A549 (cell line): ENCODE results near the gene NUDT5.

Source experiments
- BHLHE40 ChIP-seq: IDR thresholded peaks from 2 replicates; pipeline ENCODE4 v1.6.1; 2012; ENCODE audit warnings: low read depth, low read length, inconsistent platforms
- CBX2 ChIP-seq: fragments of 200-600 bp; sonication (generic); IDR thresholded peaks from 2 replicates; pipeline ENCODE4 v1.6.1; 2016; ENCODE audit warnings: low read depth, mild to moderate bottlenecking, borderline replicate concordance
- CBX8 ChIP-seq: fragments of 200-600 bp; sonication (generic); IDR thresholded peaks from 2 replicates; pipeline ENCODE4 v1.6.1; 2016
- EHMT2 ChIP-seq: fragments of 200-600 bp; sonication (generic); IDR thresholded peaks from 2 replicates; pipeline ENCODE4 v1.6.1; 2016; ENCODE audit warnings: antibody characterized with exemption, low read depth, mild to moderate bottlenecking, moderate library complexity
- EP300 ChIP-seq, 2 experiments: fragments of >200 bp; sonication (Bioruptor Twin); formaldehyde crosslinking; IDR thresholded peaks; 2 replicates in 1 of 2; 3 replicates in 1 of 2; pipeline ENCODE4 v1.6.1; 2016 to 2017
- MAX ChIP-seq: IDR thresholded peaks from 2 replicates; pipeline ENCODE4 v1.6.1; 2012
- POLR2A ChIP-seq: IDR thresholded peaks from 2 replicates; pipeline ENCODE4 v1.6.1; 2012; ENCODE audit warnings: mild to moderate bottlenecking, low read length
- RAD21 ChIP-seq, 2 experiments: fragments of >200 bp in 1 of 2; sonication (Bioruptor Twin) in 1 of 2; formaldehyde crosslinking in 1 of 2; IDR thresholded peaks in 1 of 2; conservative IDR thresholded peaks in 1 of 2; 2 replicates in 1 of 2; 3 replicates in 1 of 2; pipeline ENCODE4 v1.6.1; 2012 to 2018; ENCODE audit warnings: inconsistent platforms in 1 of 2
- RARB ChIP-seq: fragments of 250-450 bp; sonication (Bioruptor Pico); IDR thresholded peaks from 2 replicates; pipeline ENCODE4 v1.8.0; 2021; ENCODE audit warnings: mild to moderate bottlenecking, moderate library complexity
- TP53 ChIP-seq: fragments of 250-450 bp; sonication (Bioruptor Pico); IDR thresholded peaks from 2 replicates; pipeline ENCODE4 v1.5.0; 2021; ENCODE audit warnings: mild to moderate bottlenecking, moderate library complexity
- ZC3H11A ChIP-seq: fragments of 450-650 bp; IDR thresholded peaks from 2 replicates; pipeline ENCODE4 v1.6.1; 2014; ENCODE audit warnings: antibody characterized with exemption, mild to moderate bottlenecking
- TF ChIP-seq, protein P1 (sequence below): fragments of >200 bp; sonication (Bioruptor Twin); formaldehyde crosslinking; IDR thresholded peaks from 3 replicates; pipeline ENCODE4 v1.5.1; 2016

DNA sequence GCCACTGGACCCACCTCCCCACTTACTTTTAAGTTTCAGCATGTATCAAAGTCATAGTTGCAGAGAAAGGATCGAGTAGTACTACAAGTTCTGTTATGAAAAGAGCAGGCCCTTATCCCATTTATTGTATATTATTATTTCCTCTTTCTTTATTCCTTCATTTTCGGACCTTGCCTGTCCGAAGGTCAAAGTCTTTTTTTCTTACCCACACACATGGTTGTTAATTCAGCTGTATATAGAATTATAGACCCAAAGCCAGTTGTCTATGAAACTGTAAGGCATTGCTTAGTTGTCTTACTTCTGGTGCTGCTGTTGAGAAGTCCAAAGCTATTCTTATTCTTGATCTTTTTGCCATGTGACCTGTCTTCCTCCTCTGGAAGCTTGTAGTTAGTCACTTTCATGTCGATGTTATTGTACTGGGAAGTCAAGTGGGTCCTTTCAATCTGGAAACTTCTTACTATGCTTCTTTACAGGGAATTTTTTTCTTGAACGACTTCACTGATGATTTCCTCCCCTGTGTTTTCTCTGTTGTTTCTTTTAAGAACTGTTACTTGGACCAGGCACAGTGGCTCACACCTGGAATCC, 8.3 kb downstream of the NUDT5 start:
- TF ChIP-seq POLR2A = no peak
- TF ChIP-seq ZC3H11A = no peak
- TF ChIP-seq MAX = no peak
- no peak for TF ChIP-seq CBX8
- TF ChIP-seq, protein P1, sequence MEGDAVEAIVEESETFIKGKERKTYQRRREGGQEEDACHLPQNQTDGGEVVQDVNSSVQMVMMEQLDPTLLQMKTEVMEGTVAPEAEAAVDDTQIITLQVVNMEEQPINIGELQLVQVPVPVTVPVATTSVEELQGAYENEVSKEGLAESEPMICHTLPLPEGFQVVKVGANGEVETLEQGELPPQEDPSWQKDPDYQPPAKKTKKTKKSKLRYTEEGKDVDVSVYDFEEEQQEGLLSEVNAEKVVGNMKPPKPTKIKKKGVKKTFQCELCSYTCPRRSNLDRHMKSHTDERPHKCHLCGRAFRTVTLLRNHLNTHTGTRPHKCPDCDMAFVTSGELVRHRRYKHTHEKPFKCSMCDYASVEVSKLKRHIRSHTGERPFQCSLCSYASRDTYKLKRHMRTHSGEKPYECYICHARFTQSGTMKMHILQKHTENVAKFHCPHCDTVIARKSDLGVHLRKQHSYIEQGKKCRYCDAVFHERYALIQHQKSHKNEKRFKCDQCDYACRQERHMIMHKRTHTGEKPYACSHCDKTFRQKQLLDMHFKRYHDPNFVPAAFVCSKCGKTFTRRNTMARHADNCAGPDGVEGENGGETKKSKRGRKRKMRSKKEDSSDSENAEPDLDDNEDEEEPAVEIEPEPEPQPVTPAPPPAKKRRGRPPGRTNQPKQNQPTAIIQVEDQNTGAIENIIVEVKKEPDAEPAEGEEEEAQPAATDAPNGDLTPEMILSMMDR = no peak
- no peak for TF ChIP-seq EP300 (IDR thresholded peaks at IDR 0.05)
- TF ChIP-seq RAD21 (conservative IDR thresholded peaks at IDR 0.05 in 1 of 2, IDR thresholded peaks at IDR 0.05 in 1 of 2) = no peak
- TF ChIP-seq BHLHE40 = no peak
- TF ChIP-seq CBX2 = no peak
- TF ChIP-seq RARB (CRISPR knock-in tag) = no peak
- TF ChIP-seq TP53 (CRISPR knock-in tag) = no peak
- TF ChIP-seq EHMT2 = no peak
